ENCODE measurements around the gene TTYH3.

TTYH3 gene

DNA sequence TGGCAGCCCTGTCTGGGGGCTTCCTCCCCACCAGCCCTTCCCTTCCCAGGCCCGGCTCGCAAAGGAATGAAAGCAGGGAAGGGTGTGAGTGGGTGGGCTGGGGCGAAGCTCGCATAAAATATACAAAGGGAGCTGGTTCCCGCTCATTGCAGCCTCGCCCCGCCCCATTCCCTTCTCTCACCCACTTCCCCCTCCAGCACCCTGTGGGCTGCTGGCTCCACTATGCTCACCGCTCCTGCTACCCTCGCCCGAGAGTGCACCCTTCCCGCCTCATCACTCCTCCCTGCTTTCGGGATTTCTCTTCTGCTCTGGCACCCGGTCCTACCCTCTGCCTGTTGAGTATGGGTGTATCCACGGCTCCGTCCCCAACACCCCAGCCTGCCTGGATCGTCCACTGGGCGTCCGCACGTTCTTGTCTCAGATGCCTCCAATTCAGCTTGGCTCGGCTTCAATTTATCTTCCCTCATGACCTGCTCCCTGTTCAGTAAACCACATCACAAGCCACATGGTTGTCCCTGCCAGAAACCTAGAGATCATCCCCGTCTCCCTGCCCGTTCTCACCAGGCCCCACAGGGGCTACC, 14.4 kb upstream of the TTYH3 start:
- no peak for DNase-seq

DNA sequence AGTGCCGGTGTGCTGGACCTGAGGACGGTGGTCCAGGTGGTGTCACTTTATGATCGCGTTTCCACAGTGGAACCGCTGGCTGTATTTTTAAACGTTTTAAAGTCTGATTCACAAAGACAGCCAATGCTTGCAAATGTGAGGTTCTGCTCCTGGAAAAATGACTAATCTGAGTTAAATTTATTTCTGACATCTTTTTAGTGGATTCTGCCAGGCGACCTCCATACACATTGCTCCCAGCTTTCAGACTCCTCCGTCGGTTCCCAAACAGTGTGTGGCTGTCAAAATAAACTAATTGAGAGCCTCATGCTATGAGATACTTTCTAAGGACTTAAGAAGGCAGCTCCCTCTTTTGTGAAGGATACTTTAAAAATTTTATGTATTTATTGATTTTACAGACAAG, 12.7 kb upstream of the TTYH3 start:
- no peak for DNase-seq

DNA sequence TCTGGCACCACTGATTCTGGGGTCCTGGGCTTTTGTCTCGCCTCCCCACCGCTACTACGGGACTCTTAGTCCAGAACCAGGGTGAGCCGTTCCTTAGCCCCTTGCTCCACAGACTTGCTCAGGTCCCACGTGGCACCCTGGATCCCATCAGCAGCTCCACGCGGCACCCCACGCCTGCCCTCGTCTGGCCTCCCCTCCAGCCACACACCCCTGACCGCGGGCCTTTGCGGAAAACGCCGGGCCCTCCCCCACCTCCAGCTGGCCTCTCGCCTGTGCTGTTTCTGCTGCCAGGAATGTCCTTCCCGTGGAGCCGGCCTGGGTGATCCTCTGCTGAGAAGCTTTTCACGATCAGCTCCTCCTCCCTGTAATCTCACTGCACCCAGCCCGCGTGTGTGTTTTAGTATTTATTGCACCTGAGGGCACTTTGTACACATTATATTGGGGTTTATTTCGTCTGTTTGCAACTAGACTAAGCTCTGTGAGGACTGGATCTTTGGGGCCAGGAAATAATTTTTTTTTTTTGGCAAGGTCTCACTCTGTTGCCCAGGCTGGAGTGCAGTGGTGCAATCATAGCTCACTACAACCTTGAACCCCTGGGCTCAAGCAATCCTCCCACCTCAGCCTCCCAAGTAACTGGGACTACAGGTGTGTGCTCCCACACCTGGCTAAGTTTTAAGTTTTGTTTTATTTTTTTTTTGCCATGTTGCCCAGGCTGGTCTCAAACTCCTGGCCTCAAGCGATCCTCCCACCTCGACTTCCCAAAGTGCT, 10.5 kb upstream of the TTYH3 start:
- no peak for DNase-seq

DNA sequence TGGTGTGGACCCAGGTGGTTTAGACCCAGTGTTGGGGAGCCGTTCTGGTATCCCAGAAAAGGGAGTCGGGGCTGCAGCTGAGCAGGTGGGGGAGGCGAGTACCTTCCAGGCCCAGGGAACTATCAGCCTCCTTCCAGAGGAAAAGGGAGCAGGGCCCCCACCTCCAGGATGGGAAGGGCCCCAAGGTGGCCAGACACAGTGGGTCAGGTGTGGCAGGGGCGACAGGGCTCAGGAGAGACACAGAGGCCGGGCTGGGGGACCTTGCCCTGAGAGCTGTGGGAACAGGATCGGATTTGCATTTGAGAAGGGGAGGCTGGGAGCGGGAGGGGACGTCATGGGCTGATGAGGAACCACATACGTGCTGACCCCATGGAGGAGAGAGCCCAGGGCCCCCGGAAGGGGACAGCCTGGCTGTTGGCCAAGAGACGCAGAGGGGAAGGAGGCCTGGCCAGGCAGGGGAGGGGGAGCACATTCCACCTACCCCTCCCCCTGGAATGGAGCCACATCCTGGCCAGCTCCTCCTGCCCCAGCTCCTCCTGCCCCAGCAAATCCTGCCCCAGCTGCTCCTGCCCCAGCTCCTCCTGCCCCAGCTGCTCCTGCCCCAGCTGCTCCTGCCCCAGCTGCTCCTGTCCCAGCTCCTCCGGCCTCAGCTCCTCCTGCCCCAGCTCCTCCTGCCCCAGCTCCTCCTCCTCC, 9.7 kb upstream of the TTYH3 start:
- DNase-seq: no peak

DNA sequence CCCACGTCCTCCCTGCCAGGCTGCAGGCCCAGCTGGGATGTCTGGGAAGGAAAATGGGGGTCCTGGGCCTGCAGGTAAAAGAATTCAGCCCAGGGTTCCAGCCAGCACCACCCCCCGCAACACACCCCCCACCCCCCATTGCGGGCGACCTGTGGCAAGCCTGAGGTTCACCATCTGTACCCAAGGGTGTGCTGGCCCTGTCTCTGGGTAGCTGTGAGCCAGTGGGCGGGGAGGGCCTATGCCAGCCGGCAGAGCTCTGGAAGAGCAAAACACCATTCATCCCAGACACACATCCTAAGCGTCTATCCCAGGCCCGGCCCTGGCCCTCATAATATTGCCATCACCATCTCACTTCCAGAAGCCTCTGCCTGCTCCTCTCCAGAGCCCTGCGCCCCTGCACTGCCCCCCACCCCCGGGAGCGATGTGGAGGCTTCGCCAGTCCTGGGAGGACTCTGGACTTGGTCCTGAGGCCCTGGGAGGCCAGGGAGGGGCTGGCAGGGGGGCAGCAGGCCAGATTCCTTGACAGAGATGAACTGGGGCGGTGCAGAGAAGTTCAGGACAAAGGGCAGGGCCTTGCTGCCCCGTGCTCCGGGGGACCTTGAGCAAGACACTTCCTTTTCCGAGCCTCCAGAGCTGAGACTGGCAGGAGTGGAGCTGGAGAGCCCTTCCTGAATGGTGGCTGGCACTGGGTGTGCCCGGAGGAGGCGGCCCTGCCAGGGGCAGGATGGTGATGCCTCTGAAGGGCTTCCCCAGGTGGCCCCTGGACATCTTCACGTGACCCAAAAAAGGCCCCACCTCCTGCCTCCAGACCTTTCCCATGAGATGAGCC, 8.7 kb upstream of the TTYH3 start:
- no peak for DNase-seq

DNA sequence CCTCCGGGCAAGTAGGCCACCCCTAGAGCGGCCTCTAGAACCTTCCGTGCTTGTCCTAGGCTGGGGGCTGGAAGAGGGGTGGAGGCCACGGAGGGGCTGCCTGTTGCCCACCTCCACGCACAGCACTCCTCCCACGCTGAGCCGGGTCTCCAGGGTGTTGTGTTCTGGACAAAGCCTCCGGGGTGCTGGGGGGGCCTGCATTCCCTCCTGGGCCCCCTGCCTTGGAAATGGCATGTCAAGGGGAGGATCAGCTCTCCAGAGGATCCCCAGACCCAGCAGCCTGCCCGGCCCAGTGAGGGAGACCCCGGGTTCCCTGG, 8.1 kb upstream of the TTYH3 start:
- no peak for DNase-seq

DNA sequence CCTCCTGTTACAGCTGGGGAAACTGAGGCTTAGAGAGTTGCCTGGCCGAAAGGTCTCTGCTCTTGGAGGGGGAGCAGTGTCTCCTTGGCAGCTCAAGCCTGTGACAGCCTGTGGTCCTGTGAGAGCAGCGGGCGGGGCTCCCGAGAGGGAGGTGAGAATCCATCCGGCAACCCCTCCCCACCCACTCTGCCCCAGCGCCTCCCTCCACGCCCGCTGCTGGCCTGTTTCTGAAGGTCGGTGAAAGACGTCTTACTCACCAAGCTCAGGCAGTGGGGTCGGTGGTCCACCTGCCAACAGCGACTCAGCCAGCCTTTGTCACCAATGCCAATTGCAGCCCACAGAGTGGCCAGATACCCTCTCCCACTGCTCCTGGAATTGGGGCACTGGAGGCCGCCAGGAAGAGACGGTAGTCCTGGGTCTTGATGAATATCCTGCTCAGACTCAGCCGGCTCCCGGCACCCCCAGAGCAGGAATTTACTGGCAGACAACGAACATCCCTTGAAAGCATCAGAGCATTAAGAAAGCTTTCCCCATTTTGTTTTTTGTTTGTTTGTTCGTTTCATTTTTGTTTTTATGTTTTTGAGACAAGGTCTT, 7.4 kb upstream of the TTYH3 start:
- DNase-seq: no peak

DNA sequence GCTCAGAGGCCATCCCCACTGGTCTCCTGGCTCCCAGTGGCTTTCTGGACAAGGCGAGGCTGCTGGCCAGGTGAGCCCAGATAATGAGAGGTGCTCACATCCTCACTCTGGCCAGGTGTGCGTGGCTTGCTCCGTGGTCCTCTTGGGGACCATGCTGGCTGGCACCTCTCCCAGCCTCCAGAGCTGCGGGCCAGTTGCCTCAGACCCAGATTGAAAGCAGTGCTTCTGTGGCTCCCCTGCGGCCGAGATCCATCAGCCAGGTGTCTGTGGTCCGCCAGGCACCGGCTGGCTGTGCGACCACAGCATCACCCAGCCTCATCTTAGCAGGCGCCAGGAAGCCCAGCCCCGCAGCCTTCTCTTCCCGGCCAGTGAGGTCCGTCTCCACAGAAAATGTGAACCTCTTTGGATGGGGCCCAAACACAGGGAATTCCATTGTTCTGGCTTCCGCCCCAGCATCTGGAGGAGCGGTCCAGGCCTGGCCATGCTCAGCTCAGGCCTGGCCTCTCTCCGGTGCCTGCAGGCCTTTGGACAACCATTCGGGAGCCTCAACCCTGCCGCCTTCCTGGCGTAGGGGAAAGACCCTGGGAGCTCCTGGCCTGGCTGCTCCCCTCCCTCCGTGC, 5.2 kb upstream of the TTYH3 start:
- DNase-seq: no peak

DNA sequence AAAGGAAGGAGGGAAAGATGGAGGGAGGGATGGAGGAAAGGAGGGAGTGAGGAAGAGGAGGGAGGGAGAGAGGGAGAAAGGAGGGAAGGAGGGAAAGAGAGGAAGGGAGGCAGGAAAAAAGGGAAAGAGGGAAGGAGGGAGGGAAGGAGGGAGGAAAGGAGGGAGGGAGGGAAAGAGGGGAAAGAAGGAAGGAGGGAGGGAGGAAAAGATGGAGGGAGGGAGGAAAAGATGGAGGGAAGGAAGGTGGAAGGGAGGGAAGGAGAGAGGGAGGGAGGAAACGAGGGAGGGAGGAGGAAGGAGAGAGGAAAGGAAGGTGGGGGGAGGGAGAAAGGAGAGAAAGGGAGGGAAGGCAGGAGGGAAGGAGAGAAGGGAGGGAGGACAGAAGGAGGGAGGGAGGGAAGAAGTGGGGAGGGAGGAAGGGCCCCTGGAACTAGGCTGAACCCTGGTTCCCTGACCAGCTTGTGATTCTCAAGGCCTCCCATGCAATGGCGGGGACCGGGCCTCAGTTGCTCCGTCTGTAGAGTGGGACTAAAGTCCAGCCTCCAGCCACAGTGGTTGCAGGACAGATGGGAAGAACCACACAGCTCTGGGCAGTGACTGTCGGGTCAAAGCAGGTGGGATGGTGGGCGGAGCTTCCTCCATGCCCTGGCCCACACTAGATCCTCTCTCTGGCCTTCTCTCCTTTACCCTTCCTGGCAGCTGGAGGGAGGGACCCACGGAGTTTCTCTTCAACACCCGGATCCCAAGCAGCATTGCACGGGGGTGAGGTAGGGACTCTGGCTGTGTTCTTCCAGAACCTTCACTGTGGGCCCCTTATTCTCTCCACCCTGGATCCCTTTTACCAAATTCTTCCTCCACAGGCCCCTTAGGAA, 4.3 kb upstream of the TTYH3 start:
- DNase-seq: no peak

DNA sequence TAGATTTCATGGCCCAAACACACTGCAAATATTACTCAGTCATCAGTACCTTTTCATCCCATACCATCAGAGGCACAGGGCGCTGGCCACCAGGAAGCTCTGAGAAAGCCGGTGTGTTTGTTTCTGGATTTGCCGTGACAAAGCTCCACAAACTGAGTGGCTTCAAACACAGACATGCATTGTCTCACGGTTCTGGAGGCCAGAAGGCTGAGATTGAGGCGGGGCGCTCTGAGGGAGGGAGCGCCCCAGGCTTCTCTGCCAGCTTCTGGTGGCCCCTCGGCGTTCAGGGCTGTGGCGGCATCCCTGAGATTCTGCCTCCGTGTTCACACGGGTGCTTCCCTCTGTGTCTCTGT, 3.7 kb upstream of the TTYH3 start:
- DNase-seq: no peak

DNA sequence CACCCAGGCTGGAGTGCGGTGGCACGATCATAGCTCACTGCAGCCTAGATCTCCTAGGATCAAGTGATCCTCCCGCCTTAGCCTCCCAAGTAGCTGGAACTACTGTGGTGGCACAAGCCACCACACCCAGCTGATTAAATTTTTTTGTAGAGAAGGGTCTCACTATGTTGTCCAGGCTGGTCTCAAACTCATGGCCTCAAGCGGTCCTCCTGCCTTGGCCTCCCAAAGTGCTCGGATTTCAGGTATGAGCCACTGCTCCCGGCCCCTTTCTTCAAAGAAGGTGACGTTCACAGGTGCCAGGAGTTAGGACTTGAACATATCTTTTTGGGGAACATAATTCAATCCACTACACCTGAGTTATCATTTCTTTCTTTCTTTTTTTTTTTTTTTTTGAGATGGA, 2.9 kb upstream of the TTYH3 start:
- no peak for DNase-seq

DNA sequence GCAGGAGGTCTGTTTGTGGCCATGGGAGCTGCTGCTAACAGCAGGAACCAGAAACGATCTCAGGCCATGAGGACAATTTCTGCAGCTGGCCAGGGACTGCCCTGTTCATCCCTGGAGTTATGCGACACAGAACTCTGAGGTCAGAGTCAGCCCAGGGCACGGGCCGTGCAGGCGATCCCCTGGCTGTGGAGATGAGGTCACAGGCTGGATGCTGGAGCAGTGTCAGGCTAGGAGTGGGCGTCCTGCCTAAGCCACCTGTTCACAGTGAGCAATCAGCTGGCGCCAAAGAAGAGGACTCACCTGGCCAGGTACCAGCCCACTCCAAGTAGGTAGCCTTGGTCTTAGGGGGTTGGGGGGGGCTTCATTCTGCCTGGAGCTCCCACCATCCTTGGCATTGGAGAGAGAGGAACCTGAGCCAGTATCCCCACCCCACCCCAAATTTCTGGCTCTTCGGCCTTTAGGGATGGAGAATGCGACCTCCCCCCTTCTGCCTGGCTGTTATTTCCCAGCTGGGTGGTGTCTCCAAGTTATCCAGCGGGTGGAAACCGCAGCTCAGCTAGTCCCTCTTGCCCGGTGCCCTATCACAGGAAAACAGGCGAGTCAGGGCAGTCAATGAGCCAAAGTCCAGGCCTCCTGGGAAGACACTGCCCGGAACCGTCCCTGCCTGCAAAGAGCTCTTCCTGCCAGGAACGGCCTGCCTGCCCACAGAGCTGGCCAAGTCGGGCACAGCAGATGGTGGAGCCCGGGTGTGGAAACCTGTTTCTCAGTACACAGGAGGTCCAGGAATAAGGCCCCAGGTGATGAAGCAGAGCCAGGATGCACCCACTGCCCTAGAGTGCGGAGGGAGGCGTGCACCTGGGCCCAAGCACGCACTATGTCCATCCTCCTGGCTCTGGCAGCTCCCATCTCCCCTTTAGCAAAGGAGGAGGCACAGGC, 1.8 kb upstream of the TTYH3 start:
- no peak for DNase-seq

DNA sequence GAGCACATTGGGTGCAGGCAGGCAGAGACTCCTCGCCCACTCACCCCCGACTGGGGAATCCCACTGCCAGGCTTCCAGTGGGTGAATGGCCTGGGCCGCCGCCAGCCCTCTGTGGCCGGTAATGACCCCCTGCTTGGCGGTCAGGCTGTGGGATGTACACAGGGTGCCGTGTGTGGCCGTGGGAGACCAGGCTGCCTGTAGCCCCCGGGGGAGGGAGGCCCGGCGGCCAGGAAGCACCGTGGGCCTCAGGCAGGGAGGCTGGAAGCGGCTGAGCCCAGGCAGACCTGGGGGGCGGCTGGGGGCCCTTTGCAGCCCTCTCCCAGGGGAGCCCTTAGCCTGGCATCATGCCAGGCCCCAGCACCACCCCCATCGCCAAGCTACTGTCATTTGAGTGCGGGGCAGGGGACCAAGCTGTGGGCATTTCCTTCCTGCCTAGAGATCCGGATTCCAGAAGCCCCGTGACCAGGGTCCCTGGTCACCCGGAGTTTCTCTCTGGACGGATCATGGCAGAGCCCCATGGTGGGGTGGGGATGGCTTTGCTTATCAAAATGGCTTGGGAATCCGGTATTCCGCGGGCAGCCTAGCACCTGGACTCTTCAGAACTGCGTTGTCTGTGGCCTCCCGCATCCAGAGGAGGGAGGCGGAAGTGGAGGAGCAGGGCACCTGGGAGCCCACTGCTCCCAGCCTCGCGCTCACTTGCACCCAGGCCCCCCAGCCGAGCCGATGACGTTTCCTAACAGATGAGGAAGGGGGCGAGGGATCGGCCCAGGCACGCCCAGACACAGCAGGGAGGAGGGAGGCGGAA, 1.1 kb downstream of the TTYH3 start:
- peak; percentile 50 to 51 for DNase-seq

DNA sequence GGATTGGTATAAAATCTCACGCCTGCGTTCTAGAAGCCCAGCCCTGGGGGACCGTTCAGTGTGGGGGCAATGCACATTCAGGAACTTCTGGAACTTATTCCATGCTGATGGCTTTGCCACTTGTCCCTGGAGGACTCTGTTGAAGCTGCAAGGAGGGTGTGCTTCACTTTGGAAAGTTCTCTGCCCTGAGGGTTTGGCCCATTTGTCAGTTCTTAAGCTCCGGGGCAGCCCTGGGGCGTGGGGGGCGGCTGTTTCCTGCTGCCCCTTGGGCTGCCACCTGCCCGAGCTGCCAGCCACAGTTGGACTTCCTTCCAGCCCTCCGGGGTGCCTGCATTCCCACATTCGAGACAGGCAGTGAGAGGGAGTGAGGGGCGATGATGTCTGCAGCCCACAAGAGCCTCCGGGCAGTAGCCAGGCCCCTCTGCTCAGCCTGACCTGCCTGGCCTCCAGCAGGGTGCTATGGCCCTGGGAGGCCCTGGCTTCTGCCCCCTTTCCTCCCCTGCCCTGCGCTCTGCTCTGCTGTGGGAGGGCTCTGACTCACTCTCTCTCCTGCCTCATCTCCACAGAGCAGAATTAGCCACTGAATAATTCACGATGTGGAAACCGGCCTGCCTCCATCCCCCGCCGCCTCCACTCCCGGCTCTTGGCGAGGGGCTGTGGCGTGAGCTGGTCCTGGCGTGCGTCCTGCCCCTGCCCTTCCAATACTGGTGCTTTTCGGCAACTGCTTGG, 1.9 kb downstream of the TTYH3 start:
- DNase-seq: peak; percentile 43 to 52

DNA sequence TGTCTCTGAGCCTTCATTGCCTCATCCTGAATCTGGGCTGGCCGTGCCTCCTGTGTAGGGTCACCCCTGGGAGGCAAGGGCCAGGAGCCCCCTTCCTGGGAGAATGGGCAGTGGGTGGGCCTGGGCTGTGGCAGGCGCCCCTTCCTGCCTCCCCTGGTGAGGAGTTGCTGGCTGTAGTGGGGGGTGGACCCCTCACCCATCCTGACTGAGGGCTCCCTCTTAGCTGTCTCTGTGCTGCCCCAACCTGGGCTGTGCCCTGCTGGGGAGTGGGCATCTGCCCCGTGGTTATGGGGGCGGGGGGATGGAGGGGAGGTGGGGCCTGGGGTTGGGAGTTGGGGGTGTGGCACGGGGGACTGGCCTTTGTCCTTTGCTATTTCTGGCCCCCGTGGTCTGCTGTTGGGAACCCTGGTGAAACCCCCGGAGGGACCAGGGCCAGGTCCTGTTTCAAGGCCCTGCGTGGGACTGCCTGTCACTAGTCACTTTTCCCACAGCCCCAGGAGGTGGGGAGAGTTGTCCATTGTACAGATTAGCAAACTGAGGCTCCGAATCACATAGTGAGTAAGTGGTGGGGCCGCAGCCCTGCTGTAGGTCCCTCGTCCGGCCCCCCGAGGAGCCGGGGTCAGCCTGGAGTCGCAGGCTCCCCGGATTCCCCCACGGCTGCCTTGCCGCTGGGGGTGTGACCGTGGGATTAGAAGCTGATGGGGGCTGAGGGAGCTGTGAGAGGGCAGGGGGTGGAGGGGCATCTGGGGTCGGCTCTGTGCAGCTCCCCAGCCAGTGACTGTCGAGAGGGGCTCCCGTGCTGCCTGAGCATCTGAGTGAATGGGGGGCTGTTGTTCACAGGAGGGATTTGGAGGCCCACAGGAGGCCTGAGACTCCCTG, 2.7 kb downstream of the TTYH3 start:
- no peak for DNase-seq

DNA sequence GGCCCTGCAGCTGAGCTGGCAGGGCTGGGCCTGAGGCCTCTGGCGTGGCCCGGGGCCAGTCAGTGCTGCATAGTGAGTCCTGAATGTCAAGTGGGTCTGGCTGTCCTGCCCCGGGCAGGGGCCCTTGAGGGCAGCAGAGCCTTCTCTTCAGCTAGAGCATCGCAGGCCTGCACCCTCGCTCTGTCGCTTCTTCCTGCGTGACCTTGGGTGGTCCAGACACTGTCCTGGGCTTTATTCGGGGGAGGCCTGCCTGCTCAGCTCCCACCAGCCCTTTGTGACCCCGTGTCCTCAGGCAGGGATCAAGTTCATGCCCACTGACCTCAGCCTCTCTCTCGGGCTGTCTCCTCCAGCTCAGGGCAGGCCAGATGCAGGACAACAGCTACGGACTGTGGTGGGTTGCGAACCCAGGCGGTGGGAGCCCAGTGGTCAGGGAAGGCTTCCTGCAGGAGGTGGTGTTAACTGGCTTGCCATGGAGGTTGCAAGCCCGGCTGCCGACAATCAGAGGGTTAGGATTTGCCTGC, 3.4 kb downstream of the TTYH3 start:
- no peak for DNase-seq

DNA sequence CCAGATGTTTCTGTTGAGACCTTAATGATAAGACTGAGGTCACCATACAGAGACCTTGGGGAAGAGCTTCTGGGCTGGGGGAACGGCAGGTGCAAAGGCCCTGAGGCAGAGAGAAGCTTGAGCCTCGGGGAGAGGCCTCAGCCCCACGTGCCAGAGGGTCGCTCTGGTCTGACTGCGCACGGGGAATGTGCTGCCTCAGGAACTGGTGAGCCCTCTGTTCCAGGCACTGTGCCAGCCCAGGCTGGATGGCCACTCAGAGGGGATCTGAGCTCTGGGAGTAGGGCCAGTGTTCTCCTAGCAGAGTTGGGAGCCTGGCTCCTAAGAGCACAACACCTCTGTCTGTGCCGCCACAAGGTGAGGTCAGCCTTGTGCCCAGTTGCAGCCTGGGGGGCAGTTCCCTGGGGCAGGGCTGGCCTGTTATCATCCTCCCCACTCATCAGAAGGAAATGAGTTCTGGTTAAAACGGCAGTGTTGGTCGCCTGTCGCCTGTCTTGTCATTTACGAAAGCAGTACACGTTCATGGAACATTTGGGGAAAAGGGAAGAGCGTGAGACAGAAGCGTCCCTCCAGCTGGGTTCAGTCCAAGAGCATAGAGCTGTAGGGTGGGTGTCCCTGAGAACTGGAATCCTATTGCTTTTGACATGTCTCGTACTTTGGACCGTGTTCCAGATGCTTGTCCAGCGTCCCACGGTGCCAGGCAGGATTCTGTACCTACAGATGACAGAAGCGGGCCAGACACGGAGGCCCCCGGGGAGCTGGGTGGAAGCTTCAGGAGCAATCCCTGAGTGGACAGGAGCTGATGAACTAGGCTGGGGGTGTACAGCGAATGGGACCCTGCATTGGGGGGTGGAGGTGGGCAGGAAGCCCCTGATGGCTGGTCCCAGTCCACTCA, 4.3 kb downstream of the TTYH3 start:
- no peak for DNase-seq
